ENCODE results near the gene ADAP1.

GRCh38 chr7:999149-999879 lies 44.8 kb upstream of the ADAP1 start:
- TF ChIP-seq CTCF (IDR thresholded peaks at IDR 0.05; ENCODE audit: low read length) = no peak
- no peak for TF ChIP-seq EZH2 (IDR thresholded peaks at IDR 0.05; ENCODE audit: borderline replicate concordance, low read length)
